ENCODE measurements around the gene NRARP. TPM values are rescaled to one million over a fixed set of nuclear protein-coding genes. Genes with fewer than 3 reads are reported as not detected.
"Not testable (repeated sequence)": the region's sequence is repeated elsewhere in the genome, so short reads cannot be mapped to it uniquely, and the experiment has no call there.

Gene NRARP
- total RNA-seq, 2 experiments from 2014 or later, result 6.9 to 8.9 TPM

DNA sequence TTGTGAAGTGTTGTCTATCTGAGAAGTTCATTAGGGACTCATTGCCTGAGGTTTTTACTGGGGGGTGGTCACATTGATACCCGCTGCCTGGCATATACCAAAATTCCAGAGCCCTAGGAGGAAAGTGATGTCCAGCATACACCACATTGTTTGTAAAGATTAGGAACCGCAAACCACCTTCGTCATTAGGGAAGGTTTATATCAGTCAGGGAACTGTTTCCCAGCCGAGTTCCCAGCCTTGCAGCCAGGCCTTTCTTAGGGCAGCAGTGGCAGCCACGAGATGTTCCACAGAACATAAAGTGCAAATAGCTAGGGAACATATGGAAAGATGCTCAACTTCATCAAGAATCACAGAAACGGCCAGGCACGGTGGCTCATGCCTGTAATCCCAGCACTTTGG lies 40.4 kb upstream of the NRARP start:
- ChIA-PET CTCF (ENCODE audit: unreplicated experiment) (interaction anchor here (0.6 kb wide), 1 partner anchor 90 kb away, joined by 8 read pairs; no protein-coding TSS in a partner anchor), POLR2A (no interaction called here)
- Histone ChIP-seq H3K79me2 (ENCODE audit: insufficient read depth, low read depth, low read length) (no peaks in the 10 kb centered on the region), H3K4me3 (ENCODE audit: low read depth, low read length, poor library complexity, severe bottlenecking) (no peak overlapping the region), H3K9me2 (ENCODE audit: insufficient read depth, low read length) (no peaks in the 10 kb centered on the region), H2AFZ (ENCODE audit: low read length) (no peak overlapping the region), H4K20me1 (ENCODE audit: insufficient read depth, low read length) (no peaks in the 10 kb centered on the region), H3K27ac (ENCODE audit: low read depth, low read length, poor library complexity, severe bottlenecking) (no peak overlapping the region), H3K36me3 (ENCODE audit: insufficient read depth, low read length) (no peaks in the 10 kb centered on the region), H3K4me2 (ENCODE audit: low read length) (no peak overlapping the region), H3K4me1 (ENCODE audit: insufficient read depth, low read length, poor library complexity, severe bottlenecking) (no peaks in the 10 kb centered on the region), H3K9me3 (ENCODE audit: low read length) (no peaks in the 10 kb centered on the region)
- no peak for DNase-seq (ENCODE audit: low spot score)
- BruUV-seq (replicated peaks), result no TSS peak
- intact Hi-C loops (cut with micrococcal nuclease; ENCODE audit: unreplicated experiment), result no loop called here
- TF ChIP-seq, protein P1, sequence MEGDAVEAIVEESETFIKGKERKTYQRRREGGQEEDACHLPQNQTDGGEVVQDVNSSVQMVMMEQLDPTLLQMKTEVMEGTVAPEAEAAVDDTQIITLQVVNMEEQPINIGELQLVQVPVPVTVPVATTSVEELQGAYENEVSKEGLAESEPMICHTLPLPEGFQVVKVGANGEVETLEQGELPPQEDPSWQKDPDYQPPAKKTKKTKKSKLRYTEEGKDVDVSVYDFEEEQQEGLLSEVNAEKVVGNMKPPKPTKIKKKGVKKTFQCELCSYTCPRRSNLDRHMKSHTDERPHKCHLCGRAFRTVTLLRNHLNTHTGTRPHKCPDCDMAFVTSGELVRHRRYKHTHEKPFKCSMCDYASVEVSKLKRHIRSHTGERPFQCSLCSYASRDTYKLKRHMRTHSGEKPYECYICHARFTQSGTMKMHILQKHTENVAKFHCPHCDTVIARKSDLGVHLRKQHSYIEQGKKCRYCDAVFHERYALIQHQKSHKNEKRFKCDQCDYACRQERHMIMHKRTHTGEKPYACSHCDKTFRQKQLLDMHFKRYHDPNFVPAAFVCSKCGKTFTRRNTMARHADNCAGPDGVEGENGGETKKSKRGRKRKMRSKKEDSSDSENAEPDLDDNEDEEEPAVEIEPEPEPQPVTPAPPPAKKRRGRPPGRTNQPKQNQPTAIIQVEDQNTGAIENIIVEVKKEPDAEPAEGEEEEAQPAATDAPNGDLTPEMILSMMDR (conservative IDR thresholded peaks at IDR 0.05; ENCODE audit: low read length), result no peak
- TF ChIP-seq EZH2phosphoT487 (IDR thresholded peaks at IDR 0.05; ENCODE audit: borderline replicate concordance, low read depth, low read length), result no peak

DNA sequence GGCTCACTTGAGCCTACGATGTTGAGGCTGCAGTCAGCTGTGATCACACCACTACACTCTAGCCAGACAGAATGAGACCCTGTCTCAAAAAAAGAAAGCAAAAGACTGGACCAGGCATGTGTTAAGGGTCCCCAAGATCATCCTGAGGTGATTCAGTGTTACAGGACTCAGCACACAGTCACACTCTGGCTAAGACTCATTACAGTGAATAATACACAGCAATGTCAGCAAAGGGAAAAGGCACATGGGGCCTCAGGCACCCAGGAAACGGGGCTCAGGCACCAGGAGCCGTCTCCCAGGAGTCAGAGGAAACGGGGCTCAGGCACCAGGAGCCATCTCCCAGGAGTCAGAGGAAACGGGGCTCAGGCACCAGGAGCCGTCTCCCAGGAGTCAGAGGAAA lies 39.2 kb upstream of the NRARP start:
- TF ChIP-seq, protein P1 (conservative IDR thresholded peaks at IDR 0.05; ENCODE audit: low read length), result no peak
- TF ChIP-seq EZH2phosphoT487 (IDR thresholded peaks at IDR 0.05; ENCODE audit: borderline replicate concordance, low read depth, low read length), result no peak
- Histone ChIP-seq H3K27ac (ENCODE audit: low read depth, low read length, poor library complexity, severe bottlenecking) (no peak overlapping the region), H3K4me2 (ENCODE audit: low read length) (no peak overlapping the region), H3K36me3 (ENCODE audit: insufficient read depth, low read length) (no peaks in the 10 kb centered on the region), H3K4me1 (ENCODE audit: insufficient read depth, low read length, poor library complexity, severe bottlenecking) (no peaks in the 10 kb centered on the region), H3K4me3 (ENCODE audit: low read depth, low read length, poor library complexity, severe bottlenecking) (no peak overlapping the region), H3K79me2 (ENCODE audit: insufficient read depth, low read depth, low read length) (no peaks in the 10 kb centered on the region), H3K9me3 (ENCODE audit: low read length) (no peaks in the 10 kb centered on the region; the same call in 1 of the 2 replicates), H4K20me1 (ENCODE audit: insufficient read depth, low read length) (no peaks in the 10 kb centered on the region), H2AFZ (ENCODE audit: low read length) (no peak overlapping the region), H3K9me2 (ENCODE audit: insufficient read depth, low read length) (no peaks in the 10 kb centered on the region)
- BruUV-seq (replicated peaks), result no TSS peak
- ChIA-PET CTCF (ENCODE audit: unreplicated experiment) (no interaction called here), POLR2A (no interaction called here)
- no peak for DNase-seq (ENCODE audit: low spot score)
- intact Hi-C loops (cut with micrococcal nuclease; ENCODE audit: unreplicated experiment), result no loop called here

DNA sequence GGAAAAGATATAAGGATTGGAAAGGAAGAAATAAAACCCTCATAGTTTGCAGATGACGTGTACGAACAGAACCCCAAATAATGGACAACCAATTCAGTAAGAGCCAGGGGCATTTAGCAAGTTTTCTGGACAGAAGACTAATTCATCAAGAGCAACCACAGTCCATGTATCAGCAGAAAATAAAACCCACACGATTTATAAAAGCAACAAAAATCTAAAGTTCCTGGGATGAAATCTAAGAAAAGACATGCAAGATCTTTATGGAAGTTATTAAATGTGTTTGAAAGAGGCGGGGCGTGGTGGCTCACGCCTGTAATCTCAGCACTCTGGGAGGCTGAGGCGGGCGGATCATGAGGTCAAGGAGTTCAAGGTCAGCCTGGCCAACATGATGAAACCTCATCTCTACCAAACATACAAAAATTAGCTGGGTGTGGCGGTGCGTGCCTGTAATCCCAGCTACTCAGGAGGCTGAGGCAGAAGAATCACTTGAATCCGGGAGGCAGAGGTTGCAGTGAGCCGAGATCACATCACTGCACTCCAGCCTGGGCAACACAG lies 37.9 kb upstream of the NRARP start:
- CTCF ChIA-PET (ENCODE audit: unreplicated experiment), result not testable (repeated sequence)

More for the DNA sequence above, 37.9 kb upstream of the NRARP start:
- H3K4me1 ChIP-seq (ENCODE audit: insufficient read depth, low read length, poor library complexity, severe bottlenecking); intact Hi-C loops (cut with micrococcal nuclease; ENCODE audit: unreplicated experiment); POLR2A ChIA-PET; DNase-seq (ENCODE audit: low spot score); H3K4me3 ChIP-seq (ENCODE audit: low read depth, low read length, poor library complexity, severe bottlenecking); H3K36me3 ChIP-seq (ENCODE audit: insufficient read depth, low read length); BruUV-seq (replicated peaks); H3K9me3 ChIP-seq (ENCODE audit: low read length); H3K79me2 ChIP-seq (ENCODE audit: insufficient read depth, low read depth, low read length); H2AFZ ChIP-seq (ENCODE audit: low read length); H4K20me1 ChIP-seq (ENCODE audit: insufficient read depth, low read length); H3K27ac ChIP-seq (ENCODE audit: low read depth, low read length, poor library complexity, severe bottlenecking); H3K4me2 ChIP-seq (ENCODE audit: low read length); H3K9me2 ChIP-seq (ENCODE audit: insufficient read depth, low read length): not testable (repeated sequence)
